Measurements from ENCODE around the gene TAB3.

TAB3 gene

GRCh38 chrX:30889147-30890140 lies at the start of gene TAB3:
Gene TAB3 (minus strand): TSS chrX:30889254. CDS start chrX:30859588, 29,666 bp downstream.
- peak; percentile 85 for FAIRE-seq

GRCh38 chrX:30938295-30938694 lies 49.2 kb upstream of the TAB3 start:
- FAIRE-seq, result no peak

GRCh38 chrX:30935985-30936384 lies 46.9 kb upstream of the TAB3 start:
- FAIRE-seq, result no peak

GRCh38 chrX:30931920-30932319 lies 42.9 kb upstream of the TAB3 start:
- no peak for FAIRE-seq

- FAIRE-seq, result no peak
Measured at GRCh38 chrX:30930679-30931078, 41.6 kb upstream of the TAB3 start.

- FAIRE-seq, result no peak
Measured at GRCh38 chrX:30930143-30930542, 41.1 kb upstream of the TAB3 start.

GRCh38 chrX:30920271-30920670 lies 31.2 kb upstream of the TAB3 start:
- FAIRE-seq, result no peak

GRCh38 chrX:30918480-30918879 lies 29.4 kb upstream of the TAB3 start:
- FAIRE-seq, result no peak

- FAIRE-seq, result no peak
Measured at GRCh38 chrX:30913492-30913891, 24.4 kb upstream of the TAB3 start.

GRCh38 chrX:30910124-30910860 lies 21.2 kb upstream of the TAB3 start:
- FAIRE-seq, result no peak

GRCh38 chrX:30906726-30907125 lies 17.7 kb upstream of the TAB3 start:
- no peak for FAIRE-seq

- FAIRE-seq, result no peak
Measured at GRCh38 chrX:30905321-30905720, 16.3 kb upstream of the TAB3 start.

GRCh38 chrX:30904632-30905031 lies 15.6 kb upstream of the TAB3 start:
- no peak for FAIRE-seq

GRCh38 chrX:30904186-30904585 lies 15.1 kb upstream of the TAB3 start:
- no peak for FAIRE-seq

- FAIRE-seq, result no peak
Measured at GRCh38 chrX:30900227-30900626, 11.2 kb upstream of the TAB3 start.

- no peak for FAIRE-seq
Measured at GRCh38 chrX:30898886-30899285, 9.8 kb upstream of the TAB3 start.

GRCh38 chrX:30895370-30895769 lies 6.3 kb upstream of the TAB3 start:
- FAIRE-seq, result no peak

GRCh38 chrX:30893206-30893605 lies 4.2 kb upstream of the TAB3 start:
- no peak for FAIRE-seq

GRCh38 chrX:30892591-30892990 lies 3.5 kb upstream of the TAB3 start:
- FAIRE-seq, result no peak

- no peak for FAIRE-seq
Measured at GRCh38 chrX:30888526-30889146, 418 bp downstream of the TAB3 start.

GRCh38 chrX:30887721-30888120 lies 1.3 kb downstream of the TAB3 start:
- no peak for FAIRE-seq

- no peak for FAIRE-seq
Measured at GRCh38 chrX:30887288-30887687, 1.8 kb downstream of the TAB3 start.

- no peak for FAIRE-seq
Measured at GRCh38 chrX:30885136-30885535, 3.9 kb downstream of the TAB3 start.
